ENCODE data around the gene ATG5.

DNA sequence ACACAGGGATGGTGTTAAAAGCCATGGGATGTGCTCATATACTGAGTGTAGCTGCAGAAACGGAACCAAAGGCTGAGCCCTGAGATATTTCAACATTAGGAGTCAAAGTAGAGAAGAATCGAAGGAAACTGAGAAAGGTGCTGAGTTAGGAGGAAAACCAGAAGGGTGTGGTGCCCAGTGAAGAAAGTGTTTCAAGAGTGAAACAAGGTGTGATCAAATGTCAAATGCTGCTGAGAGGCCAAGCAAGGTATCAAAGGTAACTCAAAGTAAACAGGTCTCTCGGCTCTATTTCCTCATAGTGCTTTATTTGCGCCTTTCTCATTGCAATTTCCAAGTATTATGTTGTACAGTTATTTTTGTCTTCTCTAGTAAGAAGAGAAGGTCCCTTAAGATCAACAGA lies 145.4 kb downstream of the ATG5 start:
- TF ChIP-seq, protein P1, sequence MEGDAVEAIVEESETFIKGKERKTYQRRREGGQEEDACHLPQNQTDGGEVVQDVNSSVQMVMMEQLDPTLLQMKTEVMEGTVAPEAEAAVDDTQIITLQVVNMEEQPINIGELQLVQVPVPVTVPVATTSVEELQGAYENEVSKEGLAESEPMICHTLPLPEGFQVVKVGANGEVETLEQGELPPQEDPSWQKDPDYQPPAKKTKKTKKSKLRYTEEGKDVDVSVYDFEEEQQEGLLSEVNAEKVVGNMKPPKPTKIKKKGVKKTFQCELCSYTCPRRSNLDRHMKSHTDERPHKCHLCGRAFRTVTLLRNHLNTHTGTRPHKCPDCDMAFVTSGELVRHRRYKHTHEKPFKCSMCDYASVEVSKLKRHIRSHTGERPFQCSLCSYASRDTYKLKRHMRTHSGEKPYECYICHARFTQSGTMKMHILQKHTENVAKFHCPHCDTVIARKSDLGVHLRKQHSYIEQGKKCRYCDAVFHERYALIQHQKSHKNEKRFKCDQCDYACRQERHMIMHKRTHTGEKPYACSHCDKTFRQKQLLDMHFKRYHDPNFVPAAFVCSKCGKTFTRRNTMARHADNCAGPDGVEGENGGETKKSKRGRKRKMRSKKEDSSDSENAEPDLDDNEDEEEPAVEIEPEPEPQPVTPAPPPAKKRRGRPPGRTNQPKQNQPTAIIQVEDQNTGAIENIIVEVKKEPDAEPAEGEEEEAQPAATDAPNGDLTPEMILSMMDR (IDR thresholded peaks at IDR 0.05) = no peak
- TF ChIP-seq EZH2 (IDR thresholded peaks at IDR 0.05; ENCODE audit: borderline replicate concordance, insufficient read depth, low read depth, low read length, poor library complexity, severe bottlenecking) = no peak

All from B cell (primary cell).